ENCODE measurements around the gene DLL3. TPM values are rescaled to one million over a fixed set of nuclear protein-coding genes. Genes with fewer than 3 reads are reported as not detected.
A peak's percentile ranks its signal among the peaks of the same experiment; 100 is the strongest.
"Not testable (repeated sequence)": the region's sequence is repeated elsewhere in the genome, so short reads cannot be mapped to it uniquely, and the experiment has no call there.

DLL3 gene
- total and polyA plus RNA-seq, 10 donors, result 0.16 to 0.68 (median 0.52) TPM; not detected in 5

DNA sequence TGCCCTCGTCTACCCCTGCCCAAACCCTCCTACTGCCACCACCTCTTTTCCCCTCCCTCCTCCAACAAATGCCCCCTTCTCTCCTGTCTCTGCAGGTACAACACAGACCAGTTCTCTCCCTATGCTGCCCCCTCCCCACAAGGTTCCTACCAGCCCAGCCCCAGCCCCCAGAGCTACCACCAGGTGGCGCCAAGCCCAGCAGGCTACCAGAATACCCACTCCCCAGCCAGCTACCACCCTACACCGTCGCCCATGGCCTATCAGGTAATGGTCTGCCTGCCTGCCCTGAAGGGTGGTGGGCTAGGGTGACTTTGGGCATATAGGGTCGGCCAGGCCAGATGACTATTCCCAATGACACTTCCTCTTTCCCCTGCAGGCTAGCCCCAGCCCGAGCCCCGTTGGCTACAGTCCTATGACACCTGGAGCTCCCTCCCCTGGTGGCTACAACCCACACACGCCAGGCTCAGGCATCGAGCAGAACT, 24.6 kb upstream of the DLL3 start:
- Histone ChIP-seq H3K36me3 (peaks cover 8 to 83% (median 72%) of the 10 kb centered on the region in 6 donors), H3K27ac (peak overlapping the region in 2 of 8 donors; percentile 11 to 18), H3K4me3 (no peak overlapping the region), H3K9me3 (no peaks in the 10 kb centered on the region), H3K4me1 (no peaks in the 10 kb centered on the region), H3K27me3 (replicated peaks in 1 of 7) (no peaks in the 10 kb centered on the region)
- TF ChIP-seq POLR2AphosphoS5 (IDR thresholded peaks at IDR 0.05) (peak in 2 of 3 donors; percentile 13 to 35), POLR2A (IDR thresholded peaks at IDR 0.05) (no peak), CTCF (IDR thresholded peaks at IDR 0.05 in 8 of 11, conservative IDR thresholded peaks at IDR 0.05 in 3 of 11) (peak; percentile 62 to 84 (median 76))
- intact Hi-C loops (cut with DNase I; ENCODE audit: low total_unique reads), result no loop called here
- 50 to 72% (median 56%) methylated on average over 5 to 9 of the region's 9 CpGs for WGBS, 5 donors
- peak; percentile 90 for DNase-seq

GRCh38 chr19:39475748-39476147, 23.0 kb upstream of the DLL3 start:
- peaks cover 0 to 14% (median 9%) of the 10 kb centered on the region in 6 donors for H3K4me1 ChIP-seq
- TF ChIP-seq POLR2AphosphoS5 (IDR thresholded peaks at IDR 0.05), result no peak
- no peak for TF ChIP-seq POLR2A (IDR thresholded peaks at IDR 0.05)
- peaks cover 6 to 68% (median 56%) of the 10 kb centered on the region in 6 donors for H3K36me3 ChIP-seq
- 97 to 100% (median 100%) methylated on average over 2 of the region's 2 CpGs for WGBS, 5 donors
- no peaks in the 10 kb centered on the region for H3K9me3 ChIP-seq
- no peaks in the 10 kb centered on the region for H3K27me3 ChIP-seq (replicated peaks in 1 of 7)
- intact Hi-C loops (cut with DNase I; ENCODE audit: low total_unique reads), result no loop called here
- no peak overlapping the region for H3K27ac ChIP-seq
- DNase-seq, result no peak
- no peak overlapping the region for H3K4me3 ChIP-seq

- DNase-seq; H3K4me3 ChIP-seq; intact Hi-C loops (cut with DNase I; ENCODE audit: low total_unique reads); H3K27me3 ChIP-seq (replicated peaks in 1 of 7); H3K9me3 ChIP-seq: not testable (repeated sequence)
- Histone ChIP-seq H3K27ac (peak overlapping the region in 3 of 8 donors; percentile 86 to 90 (median 89)), H3K4me1 (peaks cover 11 to 35% (median 23%) of the 10 kb centered on the region in 6 donors), H3K36me3 (peaks cover 0 to 51% (median 30%) of the 10 kb centered on the region in 6 donors)
- 80 to 87% (median 83%) methylated on average over 11 of the region's 11 CpGs for WGBS, 5 donors
Measured at GRCh38 chr19:39479319-39479801, 19.4 kb upstream of the DLL3 start.

GRCh38 chr19:39479916-39480315, 18.8 kb upstream of the DLL3 start:
- DNase-seq, result no peak
- WGBS, 5 donors, result 29 to 53% (median 37%) methylated on average over 10 of the region's 10 CpGs
- peak overlapping the region in 6 of 8 donors; percentile 89 to 100 (median 96) for H3K4me3 ChIP-seq
- peaks cover 11 to 35% (median 23%) of the 10 kb centered on the region in 6 donors for H3K4me1 ChIP-seq
- no peaks in the 10 kb centered on the region for H3K9me3 ChIP-seq
- H3K27me3 ChIP-seq (replicated peaks in 1 of 7), result no peaks in the 10 kb centered on the region
- TF ChIP-seq CTCF (IDR thresholded peaks at IDR 0.05 in 8 of 11, conservative IDR thresholded peaks at IDR 0.05 in 3 of 11) (no peak), POLR2AphosphoS5 (IDR thresholded peaks at IDR 0.05) (no peak), POLR2A (IDR thresholded peaks at IDR 0.05) (no peak)
- H3K36me3 ChIP-seq, result peaks cover 0 to 51% (median 27%) of the 10 kb centered on the region in 6 donors
- peak overlapping the region in 6 of 8 donors; percentile 81 to 90 (median 84) for H3K27ac ChIP-seq
- intact Hi-C loops (cut with DNase I; ENCODE audit: low total_unique reads), result loop anchor here (5.0 kb wide), 1 partner anchor 52 kb away; the partner anchor contains the start of gene EID2B

All from spleen (tissue), 11 donors.